HG02759 (cell line): ENCODE measurements around the gene PNLIPRP1.

Source experiments
- ATAC-seq: cut with Tn5 transposase; IDR thresholded peaks from one replicate; pipeline ENCODE4 v1.9.1; 2021; ENCODE audit warnings: mild to moderate bottlenecking, moderate library complexity; ENCODE audit not compliant: unreplicated experiment

Gene PNLIPRP1

DNA sequence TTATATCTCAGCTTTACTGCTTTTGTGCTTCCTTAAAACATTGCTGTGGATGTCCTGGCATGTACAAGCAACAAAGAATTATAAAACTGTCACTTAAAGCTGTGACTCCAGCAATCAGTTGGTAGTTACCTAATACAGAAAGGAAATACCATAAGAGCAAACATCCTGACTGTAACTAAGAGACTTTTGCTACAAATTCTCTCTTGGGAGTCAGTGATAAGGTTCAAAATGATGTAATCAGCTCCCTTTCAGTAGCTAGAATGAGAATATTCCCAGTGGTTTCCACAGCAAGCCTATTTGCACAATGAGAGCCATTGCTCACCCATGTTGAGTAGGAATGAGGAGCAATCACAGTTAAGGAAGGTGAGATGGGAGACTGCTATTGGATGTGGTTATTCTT, 7.6 kb downstream of the PNLIPRP1 start:
- no peak for ATAC-seq

- ATAC-seq: no peak
Measured at GRCh38 chr10:116599991-116600390, 9.2 kb downstream of the PNLIPRP1 start.

DNA sequence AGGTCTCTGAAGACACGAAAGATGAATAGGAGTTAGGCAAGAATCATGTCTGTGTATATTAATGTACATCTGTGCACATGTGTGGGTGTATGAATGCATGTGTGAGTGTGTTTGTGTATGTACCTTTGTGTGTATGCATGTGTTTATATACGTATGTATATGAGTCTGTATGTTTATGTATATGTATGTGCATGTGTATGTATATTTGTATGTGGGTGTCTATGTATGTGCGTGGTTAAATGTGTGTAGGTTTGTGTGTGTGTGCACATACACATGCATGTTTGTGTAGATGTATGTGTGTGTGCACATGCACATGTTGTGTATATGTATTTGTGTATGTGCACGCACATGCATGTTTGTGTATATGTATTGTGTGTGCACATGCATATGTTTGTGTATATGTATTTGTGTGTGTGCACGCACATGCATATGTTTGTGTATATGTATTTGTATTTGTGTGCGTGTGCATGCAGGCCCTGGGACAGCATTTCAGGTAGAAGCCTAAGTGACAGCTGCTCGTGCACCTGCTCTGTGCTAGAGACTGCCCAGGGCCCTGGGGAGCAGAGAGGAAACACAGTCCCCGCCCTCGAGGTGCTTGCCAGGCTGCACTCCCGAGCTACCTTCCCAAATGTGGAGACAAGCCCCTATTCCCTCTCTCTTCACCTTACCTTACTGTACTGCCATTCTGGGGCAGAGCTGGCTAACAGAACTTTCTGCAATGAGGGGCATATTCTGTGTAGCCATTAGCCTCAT, 12.1 kb downstream of the PNLIPRP1 start:
- no peak for ATAC-seq

GRCh38 chr10:116606061-116606483, 15.3 kb downstream of the PNLIPRP1 start:
- no peak for ATAC-seq

- ATAC-seq: no peak
Measured at GRCh38 chr10:116607336-116607735, 16.6 kb downstream of the PNLIPRP1 start.

DNA sequence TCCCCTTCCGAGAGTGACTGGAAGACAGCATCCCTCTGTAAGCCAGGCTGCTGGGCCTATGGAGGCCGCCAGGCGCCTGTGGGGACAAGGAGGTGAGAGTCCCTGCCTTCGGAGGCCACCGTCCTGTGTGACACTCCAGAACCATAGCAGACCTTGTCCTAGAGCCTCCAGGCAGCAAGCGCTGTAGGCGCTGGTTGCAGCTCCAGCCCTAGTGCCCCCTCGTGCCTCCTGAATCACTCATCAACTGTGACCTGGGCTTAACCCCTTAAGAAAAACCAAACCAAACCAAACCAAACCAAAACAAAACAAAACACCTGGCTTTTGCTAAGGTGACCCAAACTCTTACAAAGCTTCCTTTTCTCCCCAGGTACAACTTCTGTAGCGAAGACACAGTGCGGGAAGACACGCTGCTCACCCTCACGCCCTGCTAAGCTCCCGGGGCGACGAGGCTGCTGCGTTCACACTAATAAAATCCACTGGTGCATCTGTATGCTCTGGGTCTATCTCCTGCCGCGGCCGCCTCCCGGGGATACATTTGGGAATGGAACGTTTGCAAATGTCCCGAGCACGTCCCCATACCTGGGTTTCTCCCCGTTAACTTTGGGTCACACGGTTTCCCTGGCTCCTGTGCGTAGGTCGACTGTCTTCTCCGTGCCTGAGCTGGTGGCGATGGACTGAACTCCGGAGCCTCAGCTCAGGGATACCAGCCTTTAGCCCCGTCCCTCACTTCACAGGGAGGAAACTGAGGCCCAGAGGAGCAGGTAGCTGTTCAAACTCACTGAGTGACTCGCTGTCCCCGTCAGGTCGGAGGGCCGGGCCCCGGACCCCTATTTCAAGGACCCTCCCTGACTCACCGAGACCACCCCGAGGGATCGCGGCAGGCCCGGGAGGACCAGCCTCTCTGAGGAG, 18.2 kb downstream of the PNLIPRP1 start:
- no peak for ATAC-seq

GRCh38 chr10:116610443-116611152, 19.8 kb downstream of the PNLIPRP1 start:
- no peak for ATAC-seq

- no peak for ATAC-seq
Measured at GRCh38 chr10:116611153-116611545, 20.4 kb downstream of the PNLIPRP1 start.

DNA sequence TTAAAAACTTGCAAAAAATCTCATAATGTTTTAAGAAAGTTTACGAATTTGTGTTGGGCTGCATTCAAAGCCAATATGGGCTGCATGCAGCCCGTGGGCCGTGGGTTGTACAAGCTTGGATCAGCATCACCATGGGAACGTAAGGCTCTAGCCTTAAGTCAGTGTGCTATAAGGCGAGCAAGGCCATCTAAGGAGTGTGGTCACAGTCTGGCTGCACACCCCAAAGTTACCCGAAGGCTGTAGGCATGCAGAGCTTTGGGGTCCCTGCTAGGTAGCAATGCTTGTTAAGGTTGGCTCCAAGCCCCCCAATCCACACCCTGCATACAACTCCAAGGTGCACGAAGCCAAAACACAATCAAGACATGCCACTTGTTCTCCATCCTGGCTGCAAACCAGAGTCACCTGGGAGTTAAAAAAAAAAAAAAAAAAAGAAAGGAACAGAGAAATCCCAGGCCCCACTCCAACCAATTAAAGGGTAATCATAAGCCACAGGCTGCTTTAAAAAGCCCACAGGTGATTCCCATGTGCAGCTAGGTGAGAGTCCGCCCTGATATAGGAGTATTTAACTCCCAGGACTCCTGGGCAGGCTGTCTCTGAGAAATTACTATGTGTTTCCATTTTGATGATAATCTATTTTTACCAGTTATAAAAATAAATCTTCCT, 21.5 kb downstream of the PNLIPRP1 start:
- ATAC-seq: no peak

DNA sequence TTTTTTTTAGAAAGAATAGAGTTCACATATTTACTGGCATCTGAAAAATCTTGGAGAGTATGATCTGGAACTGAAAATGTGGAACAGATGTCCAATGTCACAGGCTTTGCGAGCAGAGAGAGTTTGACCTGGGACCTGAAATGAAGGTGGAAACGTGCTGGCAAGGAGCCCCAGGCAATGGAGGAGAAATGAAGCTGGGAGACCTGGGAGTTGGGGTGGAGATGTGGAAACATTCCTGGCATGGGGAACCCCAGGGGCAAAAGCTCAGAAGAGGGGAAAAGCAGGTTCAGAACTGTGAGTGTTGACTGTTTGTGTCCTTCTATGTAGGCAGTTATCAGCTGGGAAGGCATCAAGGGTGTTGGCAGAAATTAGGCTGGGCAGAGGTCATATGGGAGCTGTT, 22.7 kb downstream of the PNLIPRP1 start:
- no peak for ATAC-seq

DNA sequence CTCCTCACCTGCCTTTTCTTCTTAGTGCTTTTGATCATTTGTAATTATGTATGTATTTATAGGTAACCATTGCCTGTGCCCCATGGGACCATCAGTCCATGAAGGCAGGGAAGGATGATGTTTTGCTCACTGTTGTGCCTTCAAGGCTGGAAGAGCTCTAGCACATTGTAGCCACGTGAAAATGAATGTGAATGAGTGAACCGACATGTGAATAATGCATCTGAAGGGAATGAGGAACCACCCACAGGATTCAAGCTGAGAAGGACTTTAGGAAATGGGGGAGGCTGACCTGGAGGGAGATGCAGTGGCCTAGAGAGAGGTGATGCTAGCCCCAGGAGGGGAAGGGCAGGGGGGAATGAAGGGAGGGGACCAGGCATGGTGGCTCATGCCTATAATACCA, 24.0 kb downstream of the PNLIPRP1 start:
- no peak for ATAC-seq

DNA sequence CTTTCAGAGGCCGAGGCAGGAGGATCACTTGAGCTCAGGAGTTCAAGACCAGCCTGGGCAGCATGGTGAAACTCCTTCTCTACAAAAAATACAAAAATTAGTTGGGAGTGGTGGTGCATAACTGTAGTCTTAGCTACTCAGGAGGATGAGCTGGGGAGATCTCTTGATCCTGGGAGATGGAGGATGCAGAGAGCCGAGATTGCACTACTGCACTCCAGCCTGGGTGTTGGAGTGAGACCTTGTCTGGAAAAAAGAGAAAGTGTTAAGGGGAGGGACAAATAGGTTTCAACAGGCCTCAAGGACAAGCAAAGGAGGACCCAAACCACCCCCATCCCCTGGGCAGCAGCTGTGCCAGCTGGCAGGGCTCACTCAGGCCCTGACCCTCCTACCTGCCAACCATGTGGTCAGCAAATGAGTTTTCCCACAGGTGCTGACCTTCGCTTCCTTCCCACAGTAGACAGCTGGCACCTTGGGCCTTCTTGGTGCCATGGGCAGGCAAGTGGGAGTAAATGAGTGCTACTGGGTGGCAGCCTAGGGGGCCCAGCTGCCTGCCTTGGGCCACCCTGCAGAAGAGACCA, 24.5 kb downstream of the PNLIPRP1 start:
- no peak for ATAC-seq

- no peak for ATAC-seq
Measured at GRCh38 chr10:116620423-116621400, 30.0 kb downstream of the PNLIPRP1 start, which contains the start of gene PNLIPRP2. PNLIPRP2 (plus strand) TSS chr10:116620953.

- no peak for ATAC-seq
Measured at GRCh38 chr10:116621476-116621875, 30.7 kb downstream of the PNLIPRP1 start.

DNA sequence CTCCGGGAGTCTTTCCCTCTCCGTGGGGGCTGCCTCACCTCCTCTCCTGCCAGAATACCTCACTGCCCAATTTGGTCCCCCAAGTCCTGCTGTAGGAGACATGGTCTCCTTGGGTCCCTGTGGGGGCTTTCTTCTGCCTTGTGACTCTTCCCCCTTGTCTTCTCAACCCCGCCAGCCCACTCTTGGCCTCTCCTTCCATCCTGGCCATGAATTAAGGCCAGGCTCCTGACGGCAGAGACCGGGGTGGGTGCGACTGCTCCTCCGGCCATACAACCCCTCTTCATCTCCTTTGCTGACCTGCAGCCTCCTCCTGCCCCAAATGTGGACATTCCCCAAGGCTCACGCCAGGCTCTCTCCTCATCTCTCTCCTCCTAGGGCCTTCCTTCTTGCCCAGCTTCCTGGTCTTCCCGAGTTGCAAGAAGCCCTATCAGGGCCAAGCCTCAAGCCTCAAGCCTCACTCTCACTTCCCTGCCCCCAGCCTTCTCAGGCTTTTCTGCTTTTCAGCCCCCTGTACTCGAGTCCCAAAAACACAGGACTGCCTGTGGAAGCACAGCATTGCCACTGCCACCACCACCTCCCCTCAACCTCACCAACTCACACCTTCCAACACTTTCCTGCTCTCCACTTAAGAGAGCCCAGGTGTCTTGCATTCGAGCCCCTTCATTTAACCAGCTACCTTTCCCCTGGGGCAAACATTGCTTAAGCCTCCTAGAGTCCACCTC, 31.3 kb downstream of the PNLIPRP1 start:
- no peak for ATAC-seq

DNA sequence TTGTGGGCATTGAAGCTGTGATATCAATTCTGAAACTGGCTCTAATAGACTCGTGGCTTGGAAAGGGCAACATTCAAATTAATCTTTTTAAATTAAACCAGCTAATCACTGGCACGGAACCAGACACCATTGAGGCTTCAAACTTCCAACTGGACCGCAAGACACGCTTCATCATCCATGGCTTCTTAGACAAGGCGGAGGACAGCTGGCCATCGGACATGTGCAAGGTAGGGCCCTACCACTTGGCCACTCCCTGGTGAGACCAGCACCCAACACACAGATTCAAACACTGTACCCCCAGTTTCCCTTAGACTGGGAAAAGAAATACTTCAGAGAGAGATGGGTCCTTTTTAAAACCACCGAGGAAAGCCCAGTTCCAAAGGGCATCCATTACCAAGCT, 35.1 kb downstream of the PNLIPRP1 start:
- ATAC-seq: no peak

GRCh38 chr10:116626815-116627214, 36.1 kb downstream of the PNLIPRP1 start:
- no peak for ATAC-seq

- ATAC-seq: no peak
Measured at GRCh38 chr10:116627386-116627933, 36.7 kb downstream of the PNLIPRP1 start.
